ENCODE data around the gene PTPN22. TPM values are rescaled to one million over a fixed set of nuclear protein-coding genes. Genes with fewer than 3 reads are reported as not detected.

Gene PTPN22
- 0.04 TPM in 1 of 5 replicates, not detected in the others for total RNA-seq (2022; extraction: Qiagen RNA extraction)

GRCh38 chr1:113871597-113872113 is at the start of gene PTPN22:
PTPN22 (minus strand) TSS chr1:113871712.

GRCh38 chr1:113904674-113905434 is 33.3 kb upstream of the PTPN22 start, which contains the start of the genes AP4B1 and DCLRE1B:
AP4B1 (minus strand) TSS chr1:113904799; CDS start chr1:113904717, 82 bp downstream.
DCLRE1B (plus strand) TSS chr1:113905326; CDS start chr1:113905587, 261 bp downstream.

GRCh38 chr1:113887402-113888175 is 16.1 kb upstream of the PTPN22 start, which contains the start of gene BCL2L15:
BCL2L15 (minus strand) TSS chr1:113887581; CDS start chr1:113887375, 206 bp downstream.

DNA sequence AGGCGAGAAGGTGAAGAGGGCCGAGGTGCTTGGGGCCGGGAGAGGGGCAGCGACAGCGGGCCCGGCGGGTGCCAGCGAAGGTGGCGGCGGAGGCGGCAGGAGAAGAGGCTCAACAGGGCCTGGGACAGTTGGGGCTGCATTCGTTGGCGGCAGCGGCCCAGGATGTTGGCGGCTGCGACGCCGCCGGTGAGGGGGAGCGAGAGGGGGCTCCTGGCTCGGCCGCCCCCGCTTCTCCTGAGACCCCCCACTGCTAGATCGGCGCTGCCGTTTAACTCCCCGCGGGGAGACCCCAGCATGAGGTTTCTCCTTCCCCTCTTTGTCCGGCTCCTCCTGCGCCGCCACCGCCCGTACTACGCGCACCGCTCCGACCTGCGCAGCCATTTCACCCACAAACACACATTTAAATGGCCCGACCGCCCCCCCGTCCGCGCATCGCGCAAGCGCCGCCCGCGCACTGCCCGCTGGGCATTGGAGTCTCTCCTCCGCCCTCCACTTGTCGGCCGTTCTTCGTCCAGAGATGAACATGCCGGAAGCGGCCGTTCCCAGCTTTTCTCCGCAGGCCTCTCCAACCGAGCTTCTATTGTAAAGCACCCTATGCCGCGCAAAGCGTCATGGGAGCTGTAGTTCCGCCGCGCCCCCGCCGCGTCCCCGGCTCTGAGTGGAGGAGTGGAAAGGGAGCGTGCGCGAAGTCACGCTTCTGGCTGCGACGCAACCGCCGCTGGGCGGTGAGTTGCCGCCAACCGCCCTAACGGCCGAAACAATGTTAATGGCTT is 59.4 kb downstream of the PTPN22 start, which contains the start of gene RSBN1:
RSBN1 (minus strand) TSS at position 589 of the 773 bp plus-strand sequence; CDS start at position 525, 64 bp downstream.

Other genes with a start within 250 kb of the PTPN22 start
- 10.9 to 13.1 TPM (median 12.1 TPM) in 5 replicates for gene PHTF1, start 112.2 kb downstream of the PTPN22 start, total RNA-seq (2022; extraction: Qiagen RNA extraction)
- gene RSBN1, start 59.2 kb downstream of the PTPN22 start, total RNA-seq (2022; extraction: Qiagen RNA extraction): 2.9 to 4.7 TPM (median 3.7 TPM) in 5 replicates
- gene BCL2L15, start 15.9 kb upstream of the PTPN22 start, total RNA-seq (2022; extraction: Qiagen RNA extraction): 0.24 to 0.96 TPM (median 0.73 TPM) in 5 replicates
- gene AP4B1, start 33.1 kb upstream of the PTPN22 start, total RNA-seq (2022; extraction: Qiagen RNA extraction): 8.1 to 9.5 TPM (median 8.3 TPM) in 5 replicates
- gene DCLRE1B, start 33.6 kb upstream of the PTPN22 start, total RNA-seq (2022; extraction: Qiagen RNA extraction): 8.3 to 11.5 TPM (median 9.3 TPM) in 5 replicates
- 12.1 to 17.5 TPM (median 15.4 TPM) in 5 replicates for gene HIPK1, start 57.6 kb upstream of the PTPN22 start, total RNA-seq (2022; extraction: Qiagen RNA extraction)
- 3.7 to 4.7 TPM (median 3.9 TPM) in 5 replicates for gene OLFML3, start 107.8 kb upstream of the PTPN22 start, total RNA-seq (2022; extraction: Qiagen RNA extraction)